HUES48 (cell line): ENCODE results near the gene VAV3.

Experiments
- H3K27ac ChIP-seq: one replicate; pipeline ENCODE4 v1.7.0; 2013; ENCODE audit warnings: low read depth, low read length, inconsistent platforms
- H3K27me3 ChIP-seq: 2 replicates; pipeline ENCODE4 v1.6.1; 2013; ENCODE audit warnings: mild to moderate bottlenecking, low read length; ENCODE audit not compliant: control insufficient read depth, insufficient read depth
- H3K36me3 ChIP-seq: 2 replicates; pipeline ENCODE4 v1.6.1; 2013; ENCODE audit warnings: low read length; ENCODE audit not compliant: control insufficient read depth, insufficient read depth
- H3K4me1 ChIP-seq: 2 replicates; pipeline ENCODE4 v1.6.1; 2013; ENCODE audit warnings: mild to moderate bottlenecking, low read length; ENCODE audit not compliant: control insufficient read depth, insufficient read depth
- H3K4me3 ChIP-seq: 2 replicates; pipeline ENCODE4 v1.5.1; 2013; ENCODE audit warnings: mild to moderate bottlenecking, low read depth, low read length
- H3K9ac ChIP-seq: 2 replicates; pipeline ENCODE4 v1.6.1; 2013; ENCODE audit warnings: mild to moderate bottlenecking, low read depth, low read length, moderate library complexity
- H3K9me3 ChIP-seq: 2 replicates; pipeline ENCODE4 v1.6.1; 2013; ENCODE audit warnings: low read length; ENCODE audit not compliant: control insufficient read depth, insufficient read depth

VAV3 gene

DNA sequence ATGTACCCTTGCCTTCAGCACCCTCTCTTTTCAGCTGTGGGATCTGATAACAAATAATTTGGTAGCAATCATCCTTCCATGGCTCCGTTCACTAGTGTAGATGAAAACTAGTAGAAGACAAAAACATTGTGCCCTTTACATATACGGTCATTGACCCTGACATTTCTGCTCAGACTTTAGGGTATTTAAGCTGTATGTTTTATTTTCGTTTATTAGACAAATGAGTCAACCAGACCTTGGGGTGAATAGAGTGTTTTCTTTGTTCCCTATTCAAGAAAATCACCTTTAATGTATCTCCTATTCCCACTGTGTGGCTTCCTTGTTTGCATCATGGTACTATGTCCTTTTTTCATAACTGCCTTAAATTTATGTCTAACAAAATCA lies 187.3 kb downstream of the VAV3 start:
- Histone ChIP-seq H3K4me3 (no peak overlapping the region), H3K27ac (no peak overlapping the region), H3K9ac (no peak overlapping the region), H3K4me1 (peaks cover 3% of the 10 kb centered on the region; the same call in 1 of the 2 replicates), H3K27me3 (no peaks in the 10 kb centered on the region), H3K9me3 (no peaks in the 10 kb centered on the region), H3K36me3 (no peaks in the 10 kb centered on the region)

DNA sequence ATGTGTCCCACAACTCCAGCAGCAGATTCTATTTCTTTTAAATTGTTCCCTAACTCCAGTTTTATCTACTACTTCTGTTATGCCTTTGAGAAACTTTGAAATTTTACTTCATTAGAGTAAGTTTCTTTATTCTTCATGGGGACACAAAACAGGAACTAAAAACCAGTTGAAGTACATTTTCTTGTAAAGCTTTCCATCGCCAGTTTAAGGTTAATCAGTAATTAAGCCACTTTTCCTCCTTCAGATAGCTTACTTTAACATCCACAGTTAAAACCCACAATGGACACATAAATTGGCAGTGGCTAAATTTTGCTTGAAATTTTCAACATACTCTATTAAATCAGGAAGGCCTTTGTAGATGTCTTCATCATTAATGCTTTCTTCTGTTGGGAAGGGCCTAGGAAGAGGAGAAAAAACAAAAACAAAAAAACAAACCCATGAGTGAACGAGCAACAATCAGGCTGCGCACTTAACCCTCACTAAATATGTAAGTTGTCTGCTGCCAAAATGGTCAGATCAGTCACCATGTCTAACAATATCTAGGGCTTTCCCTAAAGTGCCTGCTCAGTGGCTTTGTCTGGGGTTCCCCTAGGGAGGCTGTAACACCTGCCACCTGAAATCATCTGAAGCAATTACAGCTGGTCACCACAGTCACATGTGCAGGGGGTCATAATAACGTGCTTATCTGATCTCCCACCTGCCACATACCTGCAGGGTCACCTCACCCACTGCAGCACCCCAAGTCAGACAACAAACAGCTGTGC lies 187.9 kb downstream of the VAV3 start:
- H3K9ac ChIP-seq: no peak overlapping the region
- no peaks in the 10 kb centered on the region for H3K36me3 ChIP-seq
- no peak overlapping the region for H3K27ac ChIP-seq
- peaks cover 3% of the 10 kb centered on the region; the same call in 1 of the 2 replicates for H3K4me1 ChIP-seq
- H3K4me3 ChIP-seq: no peak overlapping the region
- H3K27me3 ChIP-seq: no peaks in the 10 kb centered on the region
- H3K9me3 ChIP-seq: no peaks in the 10 kb centered on the region

DNA sequence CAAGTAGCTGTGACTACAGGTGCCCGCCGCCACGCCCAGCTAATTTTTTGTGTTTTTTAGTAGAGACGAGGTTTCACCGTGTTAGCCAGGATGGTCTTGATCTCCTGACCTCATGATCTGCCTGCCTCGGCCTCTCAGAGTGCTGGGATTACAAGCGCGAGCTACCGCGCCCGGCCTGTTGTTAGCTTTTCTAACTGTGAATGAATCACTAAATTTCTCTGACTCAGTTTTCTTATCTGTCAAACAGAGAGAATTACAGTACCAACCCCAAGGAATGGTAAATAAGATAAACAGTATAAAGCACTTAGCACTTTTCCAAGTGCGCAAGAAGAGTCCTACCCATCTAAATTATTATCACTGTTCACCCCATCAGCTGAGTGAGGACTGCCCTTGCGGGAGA lies 193.6 kb downstream of the VAV3 start:
- Histone ChIP-seq H3K9ac (no peak overlapping the region), H3K27me3 (no peaks in the 10 kb centered on the region), H3K9me3 (no peaks in the 10 kb centered on the region), H3K27ac (no peak overlapping the region), H3K36me3 (no peaks in the 10 kb centered on the region), H3K4me3 (no peak overlapping the region), H3K4me1 (peaks cover 7% of the 10 kb centered on the region; the same call in 1 of the 2 replicates)

DNA sequence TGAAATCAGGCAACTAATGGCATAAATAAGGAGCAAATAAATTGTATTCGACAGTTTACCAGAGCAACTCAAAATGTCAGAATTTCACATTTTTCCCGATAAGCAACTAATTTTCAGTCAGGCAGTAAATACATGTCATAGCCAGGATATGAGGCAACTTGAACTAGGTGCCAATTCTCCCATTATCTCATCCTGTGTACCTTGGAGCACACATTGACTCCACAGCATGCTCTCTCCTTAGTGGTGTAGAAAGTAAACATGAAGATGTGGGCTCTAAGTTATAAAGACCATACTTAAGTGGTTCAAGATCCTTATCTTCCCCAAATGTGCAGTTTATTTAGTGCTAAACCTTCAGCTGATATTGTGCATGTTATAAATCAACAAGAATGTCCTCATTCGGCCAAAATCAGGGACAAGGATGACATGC lies 197.8 kb downstream of the VAV3 start:
- Histone ChIP-seq H3K4me1 (peaks cover 27% of the 10 kb centered on the region), H3K4me3 (no peak overlapping the region), H3K27me3 (no peaks in the 10 kb centered on the region; the same call in 1 of the 2 replicates), H3K9me3 (no peaks in the 10 kb centered on the region), H3K27ac (no peak overlapping the region), H3K36me3 (no peaks in the 10 kb centered on the region), H3K9ac (no peak overlapping the region)

DNA sequence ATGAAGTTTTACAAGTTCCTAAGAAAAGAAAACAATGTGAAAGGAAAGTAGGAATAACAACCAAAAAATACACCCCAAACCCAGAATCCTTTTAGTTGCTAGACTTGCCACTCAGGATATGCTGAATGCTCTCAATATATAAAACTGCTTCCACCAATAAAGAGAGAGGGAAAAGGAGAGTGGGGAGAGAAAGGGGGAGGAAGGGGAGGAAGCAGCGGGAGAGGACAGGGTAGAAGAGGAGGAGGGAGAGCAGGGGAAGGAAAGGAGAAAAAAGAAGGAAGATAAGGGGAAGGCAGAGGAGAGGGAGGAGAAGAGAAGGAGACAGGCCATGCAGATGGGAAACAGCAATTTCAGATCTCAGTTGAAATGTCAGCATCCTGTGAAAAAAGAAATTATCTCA lies 198.4 kb downstream of the VAV3 start:
- Histone ChIP-seq H3K27me3 (no peaks in the 10 kb centered on the region; the same call in 1 of the 2 replicates), H3K27ac (no peak overlapping the region), H3K9ac (no peak overlapping the region), H3K4me3 (no peak overlapping the region), H3K9me3 (no peaks in the 10 kb centered on the region), H3K4me1 (peaks cover 29% of the 10 kb centered on the region), H3K36me3 (no peaks in the 10 kb centered on the region)

DNA sequence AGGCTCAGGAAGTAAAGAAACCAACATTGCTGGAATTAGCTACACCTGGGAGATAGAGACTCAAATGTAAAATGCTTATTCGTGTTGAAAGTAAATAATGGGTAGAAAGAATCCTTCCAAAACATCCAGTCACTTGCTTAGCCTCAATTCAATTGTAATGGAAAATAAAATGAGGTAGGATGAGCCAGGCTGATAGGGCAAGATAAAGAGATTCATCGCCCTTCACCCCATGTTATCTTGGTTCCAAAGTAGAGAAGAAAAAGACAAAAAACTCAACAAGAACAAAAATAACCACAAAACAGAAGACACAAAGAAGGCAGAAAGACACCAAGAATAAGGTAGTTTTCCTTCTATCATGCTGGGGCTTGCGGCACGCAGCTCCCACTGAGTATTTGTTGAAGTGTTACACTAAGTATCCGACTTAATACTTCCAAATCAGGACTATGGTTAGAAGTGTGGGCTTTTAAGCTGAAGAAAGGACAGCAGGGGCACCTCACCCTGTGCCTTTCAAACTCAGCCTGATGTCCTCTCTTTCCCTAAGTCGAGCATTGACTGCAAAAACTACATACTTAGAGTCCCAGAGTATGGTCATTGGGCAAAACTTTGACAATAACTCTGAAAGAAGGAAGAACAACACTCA lies 202.1 kb downstream of the VAV3 start:
- Histone ChIP-seq H3K4me1 (peaks cover 29% of the 10 kb centered on the region), H3K9me3 (no peaks in the 10 kb centered on the region), H3K27ac (peak overlapping the region; percentile 23), H3K27me3 (no peaks in the 10 kb centered on the region; the same call in 1 of the 2 replicates), H3K36me3 (no peaks in the 10 kb centered on the region), H3K9ac (no peak overlapping the region), H3K4me3 (0 out of 2 replicates have a peak overlapping the region, but pooled peaks have one; percentile 2)

DNA sequence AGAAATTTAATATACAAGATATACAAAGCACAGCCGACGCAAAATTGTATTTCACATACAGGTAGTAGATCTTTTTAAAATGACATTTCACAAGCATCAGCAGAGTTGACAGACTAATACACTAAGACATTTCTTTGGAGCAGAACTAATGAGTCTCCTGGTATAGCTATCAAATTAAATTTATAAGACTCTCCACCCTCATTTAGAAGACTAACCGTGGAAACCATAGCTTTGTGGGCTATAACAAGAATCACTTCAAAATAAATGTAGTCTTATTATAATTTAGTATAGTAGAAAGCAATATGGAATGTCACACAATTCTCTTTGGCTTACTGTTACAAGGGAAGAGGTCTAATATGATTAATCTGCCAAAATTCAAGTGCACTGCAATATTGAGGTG lies 204.9 kb downstream of the VAV3 start:
- Histone ChIP-seq H3K9ac (no peak overlapping the region), H3K4me1 (peaks cover 26% of the 10 kb centered on the region), H3K27ac (no peak overlapping the region), H3K27me3 (no peaks in the 10 kb centered on the region; the same call in 1 of the 2 replicates), H3K9me3 (no peaks in the 10 kb centered on the region), H3K36me3 (no peaks in the 10 kb centered on the region), H3K4me3 (no peak overlapping the region)

DNA sequence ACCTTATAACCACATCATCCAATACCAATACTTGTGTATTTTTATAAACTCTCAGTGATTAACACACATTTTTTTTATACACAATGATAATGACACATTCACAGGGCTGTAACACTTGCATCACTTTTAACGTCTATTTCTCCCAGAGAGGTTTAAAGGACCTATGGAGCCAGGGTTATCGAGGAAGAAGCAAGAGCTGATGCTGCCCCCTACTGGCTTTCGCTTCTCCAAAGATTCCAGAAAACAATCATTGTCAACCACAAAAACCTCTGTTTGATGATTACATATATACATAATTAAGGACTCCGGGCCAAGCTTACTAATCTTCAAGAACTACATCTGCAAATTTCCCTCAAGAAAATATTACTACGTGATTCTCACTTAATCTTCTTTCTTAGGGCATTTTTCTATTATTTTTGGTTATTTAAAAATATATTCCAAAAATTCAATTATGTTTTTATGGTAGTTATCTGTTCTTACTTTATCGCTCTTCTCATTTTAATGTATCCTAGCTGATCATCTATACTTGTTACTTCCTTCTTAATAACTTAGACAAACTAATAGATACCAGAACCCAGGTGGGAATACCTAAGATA lies 214.5 kb downstream of the VAV3 start:
- peaks cover 11% of the 10 kb centered on the region for H3K4me1 ChIP-seq
- H3K9ac ChIP-seq: no peak overlapping the region
- H3K9me3 ChIP-seq: no peaks in the 10 kb centered on the region
- H3K36me3 ChIP-seq: no peaks in the 10 kb centered on the region
- H3K4me3 ChIP-seq: no peak overlapping the region
- H3K27ac ChIP-seq: no peak overlapping the region
- H3K27me3 ChIP-seq: no peaks in the 10 kb centered on the region

DNA sequence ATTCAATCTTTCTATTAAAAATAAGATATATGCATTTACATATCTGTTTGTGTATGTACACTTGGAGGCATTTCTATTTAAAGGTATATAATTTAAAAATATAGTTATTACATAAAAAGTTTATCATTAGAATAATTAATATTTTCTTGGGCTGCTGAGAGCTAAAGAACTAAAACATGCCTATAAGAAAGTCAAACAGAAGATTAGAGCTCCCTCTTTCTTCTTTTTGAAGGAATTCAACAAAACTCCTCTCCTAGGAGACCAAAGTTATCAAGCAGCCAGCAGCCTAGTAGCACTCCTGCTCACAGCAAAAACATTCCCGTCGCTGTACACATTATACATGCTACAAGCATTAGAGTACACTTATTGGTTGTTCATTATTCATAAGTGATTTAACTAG lies 216.4 kb downstream of the VAV3 start:
- Histone ChIP-seq H3K4me3 (no peak overlapping the region), H3K27me3 (no peaks in the 10 kb centered on the region), H3K36me3 (no peaks in the 10 kb centered on the region), H3K4me1 (peaks cover 18% of the 10 kb centered on the region), H3K27ac (no peak overlapping the region), H3K9ac (no peak overlapping the region), H3K9me3 (no peaks in the 10 kb centered on the region)

DNA sequence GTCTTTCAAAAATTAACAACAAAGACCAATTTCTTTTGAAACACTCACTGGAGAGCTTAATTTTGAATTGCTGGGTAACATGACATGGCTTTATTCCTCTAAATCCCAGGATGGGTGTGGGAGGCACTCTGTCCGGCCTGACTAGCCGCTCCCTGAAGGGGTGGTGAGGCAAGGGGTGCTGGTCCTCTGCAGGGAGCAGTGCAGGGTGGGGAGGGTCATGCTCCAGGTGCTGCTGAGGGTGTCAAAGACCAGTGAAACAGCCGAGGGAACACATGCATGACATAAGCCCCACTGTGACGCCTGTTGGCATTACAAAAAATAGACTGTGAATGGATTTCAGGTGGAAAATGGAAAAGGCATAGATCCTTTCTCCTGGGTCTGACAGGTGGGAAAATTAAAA lies 223.7 kb downstream of the VAV3 start:
- H3K36me3 ChIP-seq: no peaks in the 10 kb centered on the region
- H3K9me3 ChIP-seq: no peaks in the 10 kb centered on the region
- no peak overlapping the region for H3K4me3 ChIP-seq
- H3K27ac ChIP-seq: no peak overlapping the region
- peaks cover 16% of the 10 kb centered on the region; the same call in 1 of the 2 replicates for H3K4me1 ChIP-seq
- H3K27me3 ChIP-seq: no peaks in the 10 kb centered on the region
- no peak overlapping the region for H3K9ac ChIP-seq

DNA sequence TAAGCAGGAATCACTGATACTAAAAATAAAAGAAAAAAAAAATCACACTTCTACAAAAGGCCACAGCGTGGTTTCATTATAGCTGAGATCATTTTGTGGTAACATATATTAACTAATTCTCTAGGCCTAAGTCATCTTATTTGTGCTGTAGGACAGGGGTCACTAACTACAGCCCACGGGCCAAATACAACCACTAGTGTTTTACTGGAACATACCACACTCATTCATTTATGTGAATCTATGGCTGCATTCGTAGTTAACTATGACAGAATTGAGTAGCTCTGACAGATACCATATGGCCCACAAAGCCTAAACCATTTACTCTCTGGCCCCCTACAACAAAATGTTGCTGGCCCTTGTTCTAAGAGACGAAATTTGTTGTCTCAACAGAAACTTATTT lies 224.4 kb downstream of the VAV3 start:
- H3K9me3 ChIP-seq: no peaks in the 10 kb centered on the region
- no peak overlapping the region for H3K9ac ChIP-seq
- H3K4me1 ChIP-seq: peaks cover 16% of the 10 kb centered on the region; the same call in 1 of the 2 replicates
- no peak overlapping the region for H3K4me3 ChIP-seq
- no peaks in the 10 kb centered on the region for H3K36me3 ChIP-seq
- no peak overlapping the region for H3K27ac ChIP-seq
- no peaks in the 10 kb centered on the region for H3K27me3 ChIP-seq
